ENCODE data around the gene BPGM.
"Not testable (repeated sequence)": the region's sequence is repeated elsewhere in the genome, so short reads cannot be mapped to it uniquely, and the experiment has no call there.

Gene BPGM

DNA sequence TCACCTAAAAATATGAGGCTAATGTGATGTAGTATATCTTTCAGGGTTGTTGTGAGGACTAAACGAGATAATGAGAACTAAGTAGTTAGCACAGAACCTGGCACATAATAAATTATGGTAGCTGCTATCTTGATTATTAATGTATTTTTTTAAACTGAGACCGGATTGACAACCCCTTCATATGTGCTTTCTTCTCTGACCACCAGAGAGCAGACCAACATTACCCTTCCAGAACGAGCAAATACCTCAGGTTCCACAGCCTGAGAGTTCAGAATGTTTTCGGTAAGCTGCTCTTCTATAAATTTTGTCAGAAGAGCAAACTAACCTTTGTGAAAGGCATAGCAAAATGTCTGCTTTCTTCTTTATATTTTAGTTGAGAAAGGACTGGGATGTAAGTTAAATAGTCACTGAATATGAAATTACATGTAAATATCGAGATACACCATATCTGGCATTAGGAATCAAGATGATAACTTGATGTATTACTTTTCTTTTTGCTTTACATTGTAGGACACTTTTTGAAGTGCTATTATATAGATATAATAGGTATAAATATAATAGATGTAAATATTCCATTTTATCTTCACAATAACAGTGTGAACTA, 13.6 kb upstream of the BPGM start:
- peak; percentile 30 to 34 for DNase-seq

DNA sequence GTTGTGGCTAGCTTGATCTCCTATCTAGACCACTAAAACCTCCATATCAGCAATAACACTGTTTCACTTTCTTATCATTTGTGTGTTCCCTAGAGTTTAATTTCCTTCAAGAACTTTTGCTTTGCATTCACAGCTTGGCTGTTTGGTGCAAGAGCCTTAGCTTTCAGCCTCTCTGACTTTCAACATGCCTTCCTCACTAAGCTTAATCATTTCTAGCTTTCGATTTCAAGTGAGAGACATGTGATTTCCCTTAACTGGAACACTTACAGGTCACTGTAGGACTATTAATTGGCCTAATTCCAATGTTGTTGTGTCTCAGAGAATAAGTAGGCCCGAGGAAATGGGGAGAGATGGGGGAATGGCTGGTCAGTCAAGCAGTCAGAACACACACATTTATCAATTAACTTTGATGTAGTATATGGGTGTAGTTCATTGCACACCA, 10.6 kb upstream of the BPGM start:
- no peak for DNase-seq

DNA sequence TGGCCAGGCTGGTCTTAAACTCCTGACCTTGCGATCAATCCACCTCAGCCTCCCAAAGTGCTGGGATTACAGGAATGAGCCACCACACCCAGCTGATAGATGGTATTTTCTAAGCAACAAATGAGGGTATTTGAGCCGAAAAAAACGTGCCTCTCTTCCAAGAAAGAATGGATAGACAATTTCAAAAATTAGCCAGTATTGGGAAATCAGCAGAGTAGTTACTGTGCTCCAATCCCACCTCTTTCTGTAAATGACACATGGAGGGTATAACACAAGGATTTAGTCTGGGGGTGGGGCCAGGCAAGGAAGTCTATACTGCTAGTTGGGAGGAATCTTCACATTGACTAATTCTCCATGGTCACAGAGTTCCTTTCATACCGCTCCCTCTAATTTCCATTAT, 9.2 kb upstream of the BPGM start:
- no peak for DNase-seq

DNA sequence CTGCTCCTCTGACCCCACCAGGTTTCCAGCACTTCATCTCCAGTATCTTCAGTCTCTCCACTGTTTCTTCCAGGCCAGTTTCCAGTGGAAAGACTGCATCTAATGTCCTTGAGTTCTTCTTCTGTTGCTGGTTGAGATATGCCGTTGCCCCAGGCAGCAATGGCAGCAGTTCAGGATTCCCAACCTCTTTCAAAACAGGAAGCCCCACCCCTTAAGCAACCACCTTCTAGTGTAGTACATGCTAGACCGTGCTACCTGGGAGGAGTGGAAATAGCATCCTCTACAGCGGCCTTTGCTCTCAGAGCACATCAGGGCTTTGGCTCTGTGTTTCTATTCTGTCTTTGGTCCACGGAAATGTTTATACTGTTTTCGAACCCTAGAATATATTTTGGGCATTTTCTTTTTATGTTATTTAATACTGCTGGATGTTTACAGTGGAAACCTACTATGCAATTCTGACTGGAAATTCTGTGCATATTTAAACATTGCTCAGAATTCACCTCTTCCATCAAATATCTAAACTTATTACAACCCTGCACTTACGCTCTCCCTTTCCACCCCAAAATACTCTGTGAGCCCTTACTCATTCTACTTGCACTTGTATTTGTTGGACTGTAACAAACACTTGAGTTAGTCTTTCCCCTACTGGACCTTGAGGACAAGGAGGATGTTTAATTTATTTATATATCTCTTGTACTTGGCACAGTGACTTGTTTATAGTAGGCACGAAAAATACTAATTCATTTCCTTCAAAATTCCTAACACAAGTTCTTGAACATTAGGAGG, 8.5 kb upstream of the BPGM start:
- no peak for DNase-seq

DNA sequence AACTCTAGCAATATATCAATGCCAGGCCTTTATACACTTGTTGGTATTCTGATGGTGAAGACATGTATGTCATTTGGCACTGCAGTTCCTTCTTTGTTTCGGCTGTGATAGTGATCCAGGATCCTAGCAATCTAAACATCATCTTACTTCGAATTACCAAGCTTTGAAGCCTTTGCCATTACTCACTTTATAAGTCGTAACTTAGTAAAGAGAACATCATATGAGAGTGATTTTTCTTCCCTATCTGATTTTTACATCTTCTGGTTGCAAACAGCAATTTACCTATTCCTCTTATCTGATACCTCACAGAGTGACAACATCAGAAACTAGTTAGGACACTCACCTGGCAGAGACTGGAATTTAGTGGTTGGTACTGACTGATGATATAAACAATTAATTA, 7.6 kb upstream of the BPGM start:
- DNase-seq, result no peak

DNA sequence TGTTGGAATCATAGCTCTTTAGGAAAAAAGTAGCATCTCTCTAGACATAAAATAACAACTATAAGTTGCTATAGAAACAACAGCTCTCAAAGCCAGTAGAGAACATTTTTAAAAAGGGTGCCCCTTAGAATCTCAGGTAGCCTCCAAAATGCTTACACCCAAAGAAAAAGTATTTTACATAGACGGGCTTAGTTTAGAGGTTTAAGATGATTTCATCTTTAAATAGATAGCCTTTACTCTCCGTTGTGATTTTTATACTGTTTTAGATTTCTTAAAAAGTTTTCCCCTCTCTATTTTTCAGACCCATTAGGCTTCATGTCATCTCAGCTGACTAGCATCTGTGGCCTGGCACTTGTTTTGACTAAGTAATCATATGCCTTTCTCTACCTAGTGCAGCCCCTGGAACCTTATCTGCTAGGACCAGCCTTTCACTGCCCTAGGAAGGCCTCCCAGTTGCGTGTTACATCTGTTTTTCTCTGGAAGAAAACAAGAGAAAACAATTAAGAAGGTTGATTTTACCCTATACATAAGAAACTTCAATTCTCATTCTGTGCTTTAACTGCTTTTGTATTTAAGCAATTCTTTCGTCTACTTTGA, 6.9 kb upstream of the BPGM start:
- DNase-seq, result no peak

DNA sequence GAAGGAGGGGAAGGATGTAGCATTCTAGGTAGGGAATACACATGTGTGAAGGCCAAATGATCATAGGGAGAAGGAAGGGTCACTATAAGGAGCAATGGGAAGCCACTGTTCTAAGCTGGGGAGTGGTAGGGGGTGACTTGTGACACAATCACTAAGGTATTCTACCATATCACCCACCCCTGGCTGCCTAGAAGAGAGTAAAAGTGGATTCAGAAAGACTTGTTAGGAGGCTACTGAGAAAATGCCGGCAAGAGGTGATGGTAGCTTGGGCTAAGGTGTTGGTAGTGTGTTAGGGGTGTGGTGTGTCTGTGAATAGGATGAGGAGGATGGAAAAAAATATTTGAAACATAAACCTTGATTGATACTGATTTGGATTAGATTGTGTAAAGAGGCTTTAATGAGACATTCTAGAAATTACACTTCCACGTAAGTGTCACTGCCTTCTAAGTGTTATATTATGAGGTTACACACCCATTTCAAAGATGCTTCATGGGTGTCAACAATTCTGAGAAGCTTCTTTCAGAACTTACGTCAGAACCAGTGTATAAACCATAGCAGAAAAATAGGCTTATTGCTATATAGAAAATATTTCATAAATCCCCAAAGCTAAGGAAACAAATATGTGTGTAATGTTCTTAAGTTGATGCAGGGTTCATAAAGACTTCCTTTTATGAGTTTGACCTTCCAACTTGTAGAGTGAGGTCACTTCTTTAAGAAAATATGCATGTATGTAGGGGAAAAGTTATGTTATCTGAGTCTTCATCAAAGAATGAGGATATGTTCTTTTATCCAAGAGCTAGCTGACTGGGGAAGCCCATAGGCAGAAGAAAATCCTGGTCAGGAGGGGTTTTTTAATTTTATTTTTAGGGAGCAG, 5.6 kb upstream of the BPGM start:
- DNase-seq, result no peak

DNA sequence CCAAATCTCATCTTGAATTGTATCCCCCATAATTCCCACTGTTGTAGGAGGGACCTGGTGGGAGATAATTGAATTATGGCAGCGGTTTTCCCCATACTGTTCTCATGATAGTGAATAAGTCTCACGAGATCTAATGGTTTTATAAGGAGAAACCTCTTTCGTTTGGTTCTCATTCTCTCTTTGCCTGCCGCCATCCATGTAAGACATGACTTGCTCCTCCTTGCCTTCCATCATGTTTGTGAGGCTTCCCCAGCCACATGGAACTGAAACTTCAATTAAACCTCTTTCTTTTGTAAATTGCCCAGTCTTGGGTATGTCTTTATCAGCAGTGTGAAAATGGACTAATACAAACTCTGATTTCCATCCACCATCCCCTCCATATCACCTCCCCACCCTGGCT, 4.7 kb upstream of the BPGM start:
- DNase-seq, result not testable (repeated sequence)

DNA sequence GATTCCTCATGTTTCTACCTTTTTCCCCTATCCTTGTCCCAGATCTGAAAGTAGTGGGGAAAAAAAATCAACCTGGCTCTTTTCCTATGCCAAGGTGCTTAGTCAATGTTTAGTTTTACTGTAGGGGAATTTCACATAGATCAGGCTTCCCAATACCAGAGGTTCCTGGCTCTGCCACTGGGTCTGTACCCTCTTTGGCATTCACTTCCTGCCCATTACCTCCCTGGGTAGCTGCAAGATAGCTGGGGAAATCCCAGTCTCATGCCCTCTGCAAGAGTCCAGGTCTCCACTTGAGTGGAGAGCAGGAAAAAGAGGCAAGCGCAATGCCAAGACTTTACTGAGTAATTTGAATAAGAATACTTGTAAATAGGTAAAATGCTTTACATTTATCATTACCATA, 3.5 kb upstream of the BPGM start:
- DNase-seq, result no peak

DNA sequence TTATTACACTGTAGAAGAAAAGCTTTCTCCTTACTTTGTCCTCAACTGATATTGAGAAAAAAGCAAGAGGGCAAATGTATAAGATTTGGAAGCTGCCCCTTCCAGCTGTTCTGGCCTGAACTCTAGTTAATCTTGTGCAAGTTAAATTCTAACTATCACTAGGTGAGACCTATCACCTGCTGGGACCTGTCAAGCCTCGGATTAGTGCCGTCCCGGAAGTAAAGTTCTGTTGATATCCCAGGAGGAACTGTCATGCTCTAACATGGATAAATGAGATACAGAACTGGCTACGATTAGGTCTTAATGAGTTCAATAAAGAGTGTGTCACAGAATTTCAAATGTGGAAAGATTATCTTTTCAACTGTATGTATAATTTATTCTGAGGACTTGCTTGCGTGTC, 1.2 kb upstream of the BPGM start:
- DNase-seq, result no peak

DNA sequence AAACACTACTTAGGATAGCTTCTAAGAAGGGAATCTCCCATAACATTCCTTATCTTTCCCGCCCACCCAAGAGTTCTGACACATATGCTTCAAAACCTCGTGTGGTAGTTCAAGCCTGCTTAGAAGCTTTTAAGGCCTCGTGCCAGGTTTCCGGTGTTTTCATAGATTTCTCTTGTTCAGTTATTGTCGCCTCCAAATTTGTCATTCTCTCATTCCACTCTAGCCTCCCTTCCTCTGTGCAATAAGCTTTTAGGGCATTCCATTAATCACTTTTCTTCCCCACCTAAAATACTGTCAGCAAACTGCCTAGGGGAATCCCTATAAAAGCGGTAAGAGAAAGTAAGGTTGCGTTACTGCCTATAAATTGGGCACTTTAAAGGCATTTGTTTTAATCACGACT, 718 bp upstream of the BPGM start:
- DNase-seq, result no peak

DNA sequence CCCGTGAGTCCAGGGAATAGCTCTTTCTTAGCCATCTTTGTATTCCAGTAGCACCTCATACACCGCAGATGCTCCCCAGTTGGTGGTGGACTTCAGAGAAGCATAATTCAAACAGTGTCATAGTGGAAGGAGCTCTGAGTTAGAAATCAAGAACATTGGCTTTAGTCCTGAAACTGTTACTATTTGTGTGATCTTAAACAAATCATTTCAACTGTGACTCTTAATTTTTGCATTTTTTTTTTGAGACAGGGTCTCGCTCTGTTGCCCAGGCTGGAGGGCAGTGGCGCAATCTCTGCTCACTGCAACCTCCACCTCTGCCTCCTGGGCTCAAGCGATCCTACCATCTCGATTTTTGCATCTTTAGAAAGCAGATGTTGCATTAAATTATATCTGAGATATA, 1.8 kb downstream of the BPGM start:
- DNase-seq, result no peak

DNA sequence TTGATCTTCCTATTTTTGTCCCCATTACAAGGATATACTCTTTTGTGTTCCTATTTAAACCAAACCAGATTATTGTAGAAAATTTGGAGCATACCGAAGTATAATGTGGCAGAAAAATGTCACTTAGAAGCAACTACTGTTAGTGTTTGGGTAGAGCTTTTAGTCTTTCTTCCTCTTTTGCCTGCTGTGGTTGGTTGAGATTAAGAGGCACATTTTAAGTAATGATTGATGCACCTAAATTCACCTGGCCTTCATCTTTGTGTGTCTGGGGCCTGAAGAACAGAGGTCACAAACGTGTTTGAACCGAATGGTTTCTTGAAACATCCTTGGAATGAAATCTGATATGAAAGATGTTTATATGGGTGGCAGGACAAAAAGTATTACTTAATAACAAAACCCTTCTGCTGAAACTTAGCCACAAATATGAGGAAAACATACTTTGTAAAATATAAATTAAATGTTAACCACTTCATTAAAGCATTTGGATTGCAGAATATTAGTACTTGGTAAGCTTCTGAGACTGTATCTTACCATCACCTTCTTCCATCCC, 2.6 kb downstream of the BPGM start:
- DNase-seq, result no peak

DNA sequence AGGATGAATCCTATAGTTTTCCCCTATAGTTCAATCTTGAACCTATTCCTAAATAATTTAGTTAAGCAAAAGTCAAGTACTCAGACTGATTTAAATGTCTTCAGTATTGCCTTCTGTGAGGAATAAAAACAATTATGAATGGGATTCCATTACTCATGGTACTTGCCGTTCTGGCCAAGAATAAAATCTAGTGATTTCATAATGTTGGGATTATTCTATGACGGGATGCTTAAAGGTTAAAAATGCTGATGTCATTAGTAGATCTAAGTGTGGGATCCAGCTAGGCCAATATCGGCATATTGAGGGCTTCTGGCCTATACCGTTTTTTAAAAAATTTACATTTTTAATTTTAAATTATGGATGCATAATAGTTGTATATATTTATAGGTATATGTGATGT, 5.3 kb downstream of the BPGM start:
- no peak for DNase-seq

DNA sequence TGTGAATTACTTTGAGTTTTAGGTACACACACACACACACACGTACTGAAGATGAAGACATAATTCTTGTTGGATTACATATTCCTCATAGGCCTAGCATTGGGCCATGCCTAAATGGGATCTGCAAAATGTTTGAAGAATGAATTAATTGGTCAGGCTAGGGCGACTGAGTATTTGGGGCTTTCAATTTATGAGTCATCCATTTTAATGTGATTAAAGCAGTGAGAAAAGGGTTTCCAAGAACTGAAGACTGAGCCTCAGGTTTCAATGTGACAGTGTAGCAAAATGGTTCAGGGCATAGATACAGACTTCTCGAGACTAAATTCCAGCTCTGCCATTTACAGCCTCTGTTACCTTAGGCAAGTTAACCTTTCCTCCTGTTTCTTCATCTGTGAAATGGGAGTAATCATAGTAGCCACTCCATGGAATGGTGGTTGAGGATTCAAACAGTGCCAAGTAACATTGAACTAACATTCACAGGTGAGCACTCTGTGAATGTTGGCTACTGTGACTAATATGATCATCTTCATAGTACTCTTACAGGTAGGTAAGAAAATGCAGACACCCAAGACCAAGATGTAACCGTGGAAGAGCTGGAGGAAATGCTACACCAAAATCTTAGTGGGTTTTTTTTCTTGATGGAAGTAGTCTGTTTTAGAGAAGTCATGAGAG, 7.6 kb downstream of the BPGM start:
- DNase-seq, result no peak

DNA sequence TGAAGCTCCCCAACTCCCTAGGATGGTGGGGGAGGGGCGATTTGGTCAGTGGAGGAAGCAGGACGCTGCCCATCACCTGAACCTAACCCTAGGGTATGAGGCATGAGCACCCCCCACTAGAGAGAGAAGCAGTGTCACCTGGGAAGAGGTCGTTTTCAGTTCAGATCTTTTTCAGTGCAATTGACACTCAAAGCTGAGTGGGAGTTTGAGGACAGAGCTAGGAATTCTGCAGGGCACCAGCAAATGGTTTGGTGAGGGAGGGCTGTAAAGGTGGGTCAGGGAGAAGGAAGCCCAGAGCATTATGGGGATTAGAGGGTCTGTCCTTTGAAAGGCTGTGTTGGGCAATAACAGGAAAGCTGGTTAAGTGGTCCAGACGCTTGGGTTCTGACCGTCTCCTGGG, 10.9 kb downstream of the BPGM start:
- DNase-seq, result no peak

DNA sequence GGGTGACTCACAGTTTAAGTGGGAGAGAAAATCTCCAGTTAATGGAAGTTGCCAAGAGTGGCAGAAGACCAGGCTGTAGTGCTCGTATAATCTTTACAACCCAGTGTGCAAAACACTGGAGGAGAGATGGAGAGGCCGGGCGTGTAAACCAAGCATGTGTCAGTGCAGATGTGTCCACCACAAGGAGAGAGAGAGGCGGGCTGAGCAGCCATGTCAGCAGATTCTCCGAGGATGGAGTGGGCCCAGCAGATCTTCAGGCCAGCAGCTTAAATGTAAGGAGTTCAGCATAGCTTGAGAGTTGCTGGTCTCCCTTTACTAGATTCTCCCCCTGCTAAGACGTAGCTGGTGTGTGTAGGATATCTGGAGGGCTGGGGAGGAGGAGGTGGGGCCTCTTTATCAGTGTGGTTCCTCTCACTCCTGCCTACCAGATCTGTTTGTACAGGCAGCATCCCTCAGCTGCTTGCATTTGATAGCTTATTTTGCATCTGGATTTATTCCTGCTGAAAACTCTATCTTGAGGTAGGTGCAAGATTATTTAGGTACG, 13.7 kb downstream of the BPGM start:
- no peak for DNase-seq

DNA sequence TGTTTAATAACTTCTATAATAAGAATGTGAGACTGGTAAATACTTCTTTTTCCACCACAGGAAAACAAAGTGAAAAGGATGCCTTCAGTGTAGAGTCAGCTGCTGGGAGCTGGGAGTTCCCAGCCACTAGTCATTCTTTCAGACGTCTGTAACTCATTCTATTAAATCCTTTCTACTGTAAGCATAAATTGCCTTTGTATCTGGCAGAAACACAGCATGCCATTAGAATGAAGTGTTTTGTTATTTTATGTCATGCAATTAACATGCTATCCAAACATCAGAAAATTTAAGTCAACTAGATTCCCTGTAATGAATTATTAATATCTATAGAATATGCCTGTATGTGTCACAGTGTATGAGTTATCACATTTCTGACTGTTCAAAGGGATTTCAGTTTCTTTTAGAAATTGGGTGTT, 14.3 kb downstream of the BPGM start:
- DNase-seq, result no peak

DNA sequence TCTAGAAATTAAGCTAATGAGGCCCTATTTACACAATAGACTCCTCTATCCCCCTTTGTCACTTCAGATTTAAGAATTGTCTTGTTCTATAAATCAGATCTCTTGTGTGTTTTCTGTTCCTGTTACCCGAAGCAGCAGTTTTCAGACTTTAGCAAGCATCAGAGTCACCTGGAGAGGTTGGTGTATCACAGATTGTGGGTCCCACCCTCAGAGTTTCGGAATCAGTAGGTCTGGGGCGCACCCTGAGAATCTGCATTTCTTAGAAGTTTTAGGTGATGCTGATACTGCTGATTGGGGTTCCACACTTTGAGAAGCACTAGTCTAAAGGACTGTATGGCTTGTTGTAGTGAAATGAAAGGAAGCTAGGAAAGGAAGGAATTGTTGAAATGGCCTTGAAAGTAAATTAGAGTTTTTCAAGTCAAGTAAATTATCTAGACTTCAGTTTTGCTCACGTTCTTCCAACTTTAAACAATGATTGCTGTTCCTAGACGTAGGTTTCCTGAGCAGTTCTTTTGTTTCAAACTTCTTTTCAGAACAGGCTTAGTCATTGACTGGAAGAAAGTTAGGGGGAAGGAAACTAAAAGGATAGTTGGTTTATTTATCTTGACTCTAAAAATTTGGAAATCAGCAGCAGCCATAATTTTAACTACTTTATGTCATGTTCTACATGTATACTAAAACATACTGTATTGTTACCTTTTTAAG, 15.7 kb downstream of the BPGM start:
- DNase-seq, result no peak

DNA sequence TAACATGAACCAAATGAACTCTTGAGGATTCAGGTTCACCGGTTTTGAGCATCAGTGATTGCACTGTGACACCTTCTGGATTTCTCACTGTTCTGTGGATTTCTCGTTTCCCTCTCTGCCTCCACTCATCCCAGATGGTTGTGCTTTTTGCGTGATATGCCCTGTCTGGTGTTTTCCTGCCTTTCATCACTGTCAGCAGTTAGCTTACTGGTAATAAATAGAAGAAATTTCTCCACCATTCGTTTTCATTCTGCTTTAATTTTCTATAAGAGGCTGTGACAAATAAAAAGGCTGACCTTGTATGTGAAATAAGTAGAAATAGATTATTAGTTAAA, 16.2 kb downstream of the BPGM start:
- no peak for DNase-seq

DNA sequence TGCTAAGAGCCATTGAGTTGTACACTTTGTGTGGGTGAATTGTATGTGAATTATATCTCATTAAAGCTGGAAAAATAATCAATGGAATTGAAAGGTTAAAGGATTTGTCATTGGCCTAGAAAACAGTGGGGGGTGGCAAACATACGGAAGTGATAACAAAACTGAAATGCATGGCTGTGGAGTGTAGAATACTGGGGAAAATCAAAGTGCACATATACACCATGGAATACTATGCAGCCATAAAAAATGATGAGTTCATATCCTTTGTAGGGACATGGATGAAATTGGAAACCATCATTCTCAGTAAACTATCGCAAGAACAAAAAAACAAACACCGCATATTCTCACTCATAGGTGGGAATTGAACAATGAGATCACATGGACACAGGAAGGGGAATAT, 18.4 kb downstream of the BPGM start:
- DNase-seq, result not testable (repeated sequence)

DNA sequence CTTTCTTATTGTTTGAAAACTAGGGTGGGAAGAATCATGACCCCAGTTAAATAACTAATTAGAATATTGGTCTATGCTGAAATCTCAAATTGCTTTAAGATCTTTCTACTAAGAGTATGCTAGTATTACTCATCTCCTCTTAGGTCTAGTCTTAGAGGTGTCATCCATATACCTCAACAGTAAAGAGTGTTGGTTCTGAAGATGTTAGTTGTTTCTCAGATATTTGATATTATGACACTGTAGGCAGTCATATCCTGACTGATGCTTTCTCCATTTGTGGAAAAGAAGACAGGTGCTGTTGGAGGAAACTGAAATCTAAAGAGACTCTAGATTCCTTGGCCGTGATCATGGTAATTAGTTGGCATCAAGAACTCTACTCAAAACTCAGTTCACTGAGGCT, 21.2 kb downstream of the BPGM start:
- DNase-seq, result no peak
